DMS79 (cell line): ENCODE measurements around the gene TXNDC5.
"Not testable (repeated sequence)": the region's sequence is repeated elsewhere in the genome, so short reads cannot be mapped to it uniquely, and the experiment has no call there.

Experiments used
- DNase-seq: peaks from one replicate; lab custom pipeline; 2025; lab: John Stamatoyannopoulos, UW

TXNDC5 gene

DNA sequence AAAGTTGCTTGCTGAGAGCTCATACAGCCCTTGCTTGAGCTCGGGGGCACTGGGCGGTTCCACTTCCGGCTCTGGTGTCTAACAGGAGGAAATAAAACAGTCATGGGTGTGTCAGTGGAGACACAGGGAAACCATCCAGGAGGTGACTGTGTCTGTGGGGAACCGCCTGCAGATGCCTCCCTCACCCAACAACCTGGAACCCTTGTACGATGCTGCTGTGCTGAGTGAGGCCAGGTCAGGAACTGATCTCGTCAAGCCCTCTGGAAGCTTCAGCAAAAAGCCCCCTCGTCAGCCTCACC is 15.5 kb downstream of the TXNDC5 start:
- no peak for DNase-seq

GRCh38 chr6:7894262-7895124 is 16.1 kb downstream of the TXNDC5 start:
- no peak for DNase-seq

GRCh38 chr6:7893342-7893741 is 17.2 kb downstream of the TXNDC5 start:
- DNase-seq = no peak

DNA sequence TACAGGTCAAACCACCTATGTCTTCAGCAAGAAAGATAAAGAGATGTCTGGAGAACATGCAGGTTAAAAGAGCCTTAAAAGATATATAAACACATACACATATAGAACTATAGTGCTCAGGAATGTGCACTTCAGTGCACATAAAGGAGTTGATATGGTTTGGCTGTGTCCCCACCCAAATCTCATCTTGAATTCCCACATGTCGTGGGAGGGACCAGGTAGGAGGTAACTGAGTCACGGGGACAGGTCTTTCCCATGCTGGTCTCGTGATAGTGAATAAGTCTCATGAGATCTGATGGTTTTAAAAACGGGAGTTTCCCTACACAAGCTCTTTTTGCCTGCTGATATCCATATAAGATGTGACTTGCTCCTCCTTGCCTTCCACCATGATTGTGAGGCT is 18.2 kb downstream of the TXNDC5 start:
- not testable (repeated sequence) for DNase-seq

GRCh38 chr6:7891078-7891872 is 19.3 kb downstream of the TXNDC5 start:
- no peak for DNase-seq

DNA sequence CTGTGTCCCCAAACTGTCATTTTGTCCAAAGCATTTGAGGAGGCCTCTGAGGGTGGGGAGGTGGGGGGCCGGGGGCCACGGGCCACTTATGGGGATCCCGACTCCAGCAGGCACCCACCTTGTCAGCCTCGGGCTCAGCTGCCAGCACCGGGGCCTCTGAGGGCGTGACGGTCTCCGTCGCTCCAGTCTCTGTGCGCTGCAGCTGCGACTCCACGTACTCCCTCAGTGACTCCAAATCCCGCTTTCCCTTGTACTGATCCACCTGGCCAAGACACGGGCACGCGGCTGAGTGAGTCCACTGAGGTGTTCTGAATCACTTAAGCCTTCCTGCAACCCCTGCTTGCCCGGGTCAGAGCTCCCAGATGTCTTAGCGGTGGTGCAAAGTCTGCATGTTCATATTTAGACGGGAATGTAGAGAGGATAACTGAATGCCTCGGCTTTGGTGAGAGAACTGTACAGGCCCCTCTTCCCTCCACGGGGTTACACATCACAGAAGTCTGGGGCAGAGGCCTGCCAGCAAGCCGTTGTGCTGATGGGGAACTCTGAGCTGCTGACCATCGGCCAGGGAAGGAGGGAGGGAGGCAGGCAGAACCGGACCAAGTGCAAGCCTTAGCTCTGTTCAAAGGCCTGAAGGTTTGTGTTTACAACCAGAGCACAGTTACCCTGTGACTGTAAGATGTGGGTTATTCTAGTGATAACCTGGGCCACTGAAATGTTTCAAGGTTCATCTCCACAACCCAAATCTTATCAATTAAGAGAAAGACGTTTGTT is 21.8 kb downstream of the TXNDC5 start:
- no peak for DNase-seq

- no peak for DNase-seq
Measured at GRCh38 chr6:7887278-7887991, 23.2 kb downstream of the TXNDC5 start.

- no peak for DNase-seq
Measured at GRCh38 chr6:7886132-7886531, 24.5 kb downstream of the TXNDC5 start.

GRCh38 chr6:7883381-7883780 is 27.2 kb downstream of the TXNDC5 start:
- no peak for DNase-seq

GRCh38 chr6:7882505-7883257 is 27.9 kb downstream of the TXNDC5 start:
- no peak for DNase-seq

GRCh38 chr6:7881765-7882500 is 28.7 kb downstream of the TXNDC5 start:
- no peak for DNase-seq

DNA sequence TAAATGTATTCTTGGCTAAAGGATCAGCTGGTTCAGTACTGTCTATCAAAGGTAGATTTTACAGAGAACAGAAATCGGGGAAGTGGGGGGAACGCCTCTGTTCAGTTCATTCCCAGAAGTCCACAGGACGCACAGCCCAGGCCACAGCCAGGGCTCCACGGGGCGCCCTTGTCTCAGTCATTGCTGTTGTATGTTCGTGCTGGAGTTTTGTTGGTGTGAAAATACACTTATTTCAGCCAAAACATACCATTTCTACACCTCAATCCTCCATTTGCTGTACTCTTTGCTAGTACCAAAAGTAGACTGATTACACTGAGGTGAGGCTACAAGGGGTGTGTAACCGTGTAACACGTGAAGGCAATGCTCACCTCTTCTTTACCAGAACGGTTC is 29.9 kb downstream of the TXNDC5 start:
- DNase-seq = no peak

- no peak for DNase-seq
Measured at GRCh38 chr6:7879980-7880717, 30.4 kb downstream of the TXNDC5 start.

DNA sequence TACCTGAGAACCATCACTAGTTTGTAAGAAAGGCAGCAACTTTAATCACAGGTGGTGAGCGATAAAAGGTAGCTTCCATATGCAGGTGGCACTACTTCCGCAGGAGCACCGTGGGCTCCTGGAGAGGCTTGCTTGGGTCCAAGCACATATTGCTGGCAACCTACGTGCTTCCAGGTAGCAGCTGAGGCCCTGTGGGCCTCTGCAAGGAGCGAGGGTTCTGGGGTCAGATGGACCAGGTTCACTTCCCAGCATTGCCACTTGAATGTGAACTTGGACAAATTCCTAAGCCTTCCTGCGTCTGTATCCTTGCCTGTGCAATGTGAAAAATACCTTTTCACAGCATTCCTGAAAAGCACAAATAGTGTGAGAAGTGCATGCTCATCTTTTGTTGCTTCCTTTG is 31.0 kb downstream of the TXNDC5 start:
- DNase-seq = no peak

DNA sequence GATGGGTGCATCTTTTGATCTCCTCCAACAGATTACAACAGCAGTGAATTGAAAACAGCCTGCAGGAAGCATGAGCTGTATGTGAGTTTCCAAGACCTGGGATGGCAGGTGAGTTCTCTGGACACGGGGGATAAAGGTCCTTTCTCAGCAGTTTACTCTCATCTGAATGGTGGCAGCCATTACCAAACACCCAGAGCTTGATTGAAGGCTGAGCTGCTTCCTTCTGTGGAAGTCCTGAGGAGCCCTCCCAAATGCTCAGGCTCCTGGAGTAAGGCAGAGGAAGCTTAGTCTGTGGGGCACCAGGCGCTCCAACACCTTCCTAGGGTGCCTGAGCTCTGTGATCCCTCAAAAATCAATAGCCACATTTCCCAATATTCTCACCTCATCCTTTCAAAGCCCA is 31.5 kb downstream of the TXNDC5 start:
- DNase-seq = no peak

DNA sequence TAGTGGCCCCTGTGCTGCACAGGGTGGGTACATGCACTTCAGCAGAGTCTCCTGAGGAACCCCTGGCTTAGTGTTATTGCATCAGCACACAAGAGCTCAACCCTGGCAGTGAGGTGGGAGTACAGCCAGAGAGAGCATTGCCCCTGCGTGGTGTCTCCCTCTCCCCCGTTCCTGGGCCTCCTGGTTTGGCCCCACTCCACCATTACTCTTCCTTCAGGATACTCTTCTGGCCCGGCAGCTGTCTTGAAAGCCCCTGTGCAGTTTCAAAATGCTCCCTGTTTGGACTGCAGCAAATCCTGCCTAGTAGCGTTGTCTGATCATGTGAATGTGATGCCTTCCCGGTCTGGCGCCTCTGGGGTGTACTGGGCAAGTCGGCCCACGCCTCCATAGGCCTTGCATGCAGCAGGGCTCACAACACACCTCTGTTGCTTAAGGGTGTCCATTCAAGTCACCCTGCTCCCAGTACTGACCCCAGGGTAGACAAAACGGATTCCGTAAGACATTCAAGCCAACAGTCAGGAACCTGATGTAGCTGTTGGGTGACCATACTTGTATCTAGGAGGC is 32.1 kb downstream of the TXNDC5 start:
- DNase-seq = no peak

DNA sequence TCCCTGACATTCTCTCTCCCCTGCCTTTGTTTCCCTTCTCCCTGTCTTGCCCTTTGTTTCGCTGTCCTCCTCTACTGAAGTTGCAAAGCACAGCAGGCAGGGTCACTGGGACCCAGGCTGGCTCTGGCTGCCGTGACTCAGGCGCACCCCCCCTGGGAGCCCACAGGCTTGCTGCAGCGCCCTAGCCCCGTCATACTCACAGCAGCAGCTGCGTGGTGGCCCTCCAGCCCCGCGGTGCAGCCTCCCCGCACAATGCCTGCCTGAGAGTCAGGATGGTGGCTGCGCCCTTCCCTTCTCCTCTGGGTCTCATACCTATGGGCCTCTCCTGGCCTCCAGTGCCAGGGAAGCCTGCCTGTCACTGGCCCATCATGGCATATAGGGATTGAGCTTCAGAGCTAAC is 41.7 kb downstream of the TXNDC5 start:
- DNase-seq = no peak

GRCh38 chr6:7866526-7866925 is 44.1 kb downstream of the TXNDC5 start:
- no peak for DNase-seq

DNA sequence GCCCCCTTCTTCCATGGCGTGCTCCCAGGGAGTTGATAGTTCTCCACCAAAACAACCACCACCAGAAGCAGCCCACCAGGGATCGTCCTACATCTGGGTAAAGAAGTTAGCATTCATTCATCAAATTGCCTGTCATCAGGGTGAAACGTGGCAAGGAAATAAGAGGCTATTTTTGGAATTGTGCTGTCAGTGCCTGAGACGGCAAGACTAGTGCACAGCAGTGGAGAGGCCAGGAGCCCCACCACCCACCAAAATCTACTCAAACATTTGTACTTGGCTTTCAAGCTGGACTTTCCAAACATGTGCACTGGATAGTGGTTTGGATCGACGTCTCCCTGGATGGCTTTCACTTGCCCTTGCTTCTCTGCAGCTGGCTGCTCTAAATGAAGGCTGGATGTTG is 44.8 kb downstream of the TXNDC5 start:
- DNase-seq = no peak

- no peak for DNase-seq
Measured at GRCh38 chr6:7859591-7859990, 51.0 kb downstream of the TXNDC5 start.
